Mesendoderm (in vitro differentiated cells): ENCODE measurements around the gene CAV1.
A peak's percentile ranks its signal among the peaks of the same experiment; 100 is the strongest.

Experiments used
- DNase-seq: peaks from one replicate; pipeline ENCODE4 v3.0.0; 2013
- H2AK5ac ChIP-seq: 2 replicates; pipeline ENCODE4 v1.6.1; 2013; ENCODE audit warnings: low read length, inconsistent platforms
- H2BK120ac ChIP-seq: 2 replicates; pipeline ENCODE4 v1.6.1; 2013; ENCODE audit warnings: low read depth, mild to moderate bottlenecking, low read length, moderate library complexity, mixed read lengths
- H2BK15ac ChIP-seq: replicated peaks from 2 replicates; pipeline ENCODE4 v1.6.1; 2013; ENCODE audit warnings: low read depth, mild to moderate bottlenecking, moderate library complexity
- H2BK5ac ChIP-seq: 2 replicates; pipeline ENCODE4 v1.6.1; 2013; ENCODE audit warnings: low read length, inconsistent platforms
- H3K18ac ChIP-seq: 2 replicates; pipeline ENCODE4 v1.6.1; 2013; ENCODE audit warnings: mild to moderate bottlenecking, low read length, mixed read lengths
- H3K23ac ChIP-seq: one replicate; pipeline ENCODE4 v1.6.1; 2013; ENCODE audit warnings: low read length
- H3K27ac ChIP-seq: 2 replicates; pipeline ENCODE4 v1.5.1; 2013; ENCODE audit warnings: low read depth, mild to moderate bottlenecking, inconsistent platforms, low read length, moderate library complexity
- H3K27me3 ChIP-seq: 2 replicates; pipeline ENCODE4 v1.6.1; 2013; ENCODE audit warnings: low read length, control low read depth, mild to moderate bottlenecking, inconsistent platforms; ENCODE audit not compliant: insufficient read depth, poor library complexity
- H3K36me3 ChIP-seq: 2 replicates; pipeline ENCODE4 v1.6.1; 2013; ENCODE audit warnings: low read length, inconsistent platforms; ENCODE audit not compliant: control insufficient read depth, insufficient read depth
- H3K4ac ChIP-seq: one replicate; pipeline ENCODE4 v1.6.1; 2013; ENCODE audit warnings: low read depth, mild to moderate bottlenecking, low read length, moderate library complexity
- H3K4me1 ChIP-seq: 2 replicates; pipeline ENCODE4 v1.6.1; 2013; ENCODE audit warnings: low read depth, low read length, inconsistent platforms; ENCODE audit not compliant: control insufficient read depth
- H3K4me2 ChIP-seq: 2 replicates; pipeline ENCODE4 v1.6.1; 2013; ENCODE audit warnings: low read length
- H3K4me3 ChIP-seq: 2 replicates; pipeline ENCODE4 v1.5.1; 2013; ENCODE audit warnings: mild to moderate bottlenecking, low read length
- H3K56ac ChIP-seq: one replicate; pipeline ENCODE4 v1.6.1; 2013; ENCODE audit warnings: low read length
- H3K79me1 ChIP-seq: 2 replicates; pipeline ENCODE4 v1.6.1; 2013; ENCODE audit warnings: low read length, inconsistent platforms
- H3K79me2 ChIP-seq: 2 replicates; pipeline ENCODE4 v1.6.1; 2013; ENCODE audit warnings: mild to moderate bottlenecking, low read length; ENCODE audit not compliant: control insufficient read depth, insufficient read depth
- H3K9ac ChIP-seq: 2 replicates; pipeline ENCODE4 v1.6.1; 2013; ENCODE audit warnings: low read length, inconsistent platforms
- H4K5ac ChIP-seq: one replicate; pipeline ENCODE4 v1.6.1; 2013; ENCODE audit warnings: low read length
- H4K8ac ChIP-seq: one replicate; pipeline ENCODE4 v1.6.1; 2013; ENCODE audit warnings: low read depth, mild to moderate bottlenecking, control low read depth, low read length, moderate library complexity
- WGBS: extraction: QIAGEN DNeasy Blood & Tissue Kit; methylation state at CpG from one replicate; pipeline ENCODE4 v1.1.7; 2013; ENCODE audit warnings: low lambda C conversion rate, missing lambda C conversion rate; ENCODE audit not compliant: insufficient coverage; ENCODE audit errors: extremely low coverage; 5-methylcytosine and 5-hydroxymethylcytosine counted together

CAV1 gene

DNA sequence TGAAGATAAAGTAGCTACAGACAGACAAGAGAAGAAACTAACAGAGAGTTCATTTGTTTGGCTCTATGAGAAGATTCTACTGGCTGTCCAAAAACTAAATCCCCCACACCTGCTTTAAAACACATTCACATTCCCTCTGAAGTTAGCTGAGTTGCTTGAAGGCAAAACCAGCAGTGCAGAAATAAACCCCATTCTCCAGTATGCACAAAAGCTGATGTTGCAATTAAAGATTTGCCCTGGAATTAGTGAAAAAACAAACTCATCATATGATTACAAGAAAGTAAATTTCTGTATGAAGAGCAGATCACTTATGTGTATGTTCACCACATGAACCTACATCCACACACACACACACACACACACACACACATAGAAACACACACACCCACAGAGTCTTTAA lies 9.3 kb upstream of the CAV1 start:
- Histone ChIP-seq H2BK120ac (no peak overlapping the region), H4K5ac (no peak overlapping the region)

DNA sequence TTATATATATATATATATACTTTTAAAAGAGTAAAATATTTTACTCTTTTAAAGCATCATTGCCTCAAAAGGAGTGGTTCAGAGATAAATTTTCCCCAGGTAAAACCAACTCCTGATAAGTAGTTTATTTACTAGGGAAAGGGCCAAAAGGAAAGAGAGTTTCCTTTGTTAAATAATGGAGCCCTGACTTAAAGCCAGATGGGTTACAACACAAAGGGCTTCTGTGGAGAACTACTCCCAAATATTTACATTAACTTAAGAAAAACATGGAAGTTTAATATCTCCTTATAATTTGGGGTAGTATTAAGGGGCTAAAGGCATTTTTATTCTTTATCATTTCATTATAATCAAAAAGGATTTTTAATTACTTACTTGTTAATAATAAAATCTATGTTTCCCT lies 8.5 kb upstream of the CAV1 start:
- H2BK120ac ChIP-seq: no peak overlapping the region
- no peak overlapping the region for H4K5ac ChIP-seq
- H3K36me3 ChIP-seq: no peaks in the 10 kb centered on the region

More for the DNA sequence above, 9.3 kb upstream of the CAV1 start:
- DNase-seq: no peak
- Histone ChIP-seq H2BK5ac (no peak overlapping the region), H3K27me3 (no peaks in the 10 kb centered on the region), H3K4ac (no peak overlapping the region), H3K4me1 (no peaks in the 10 kb centered on the region), H3K79me2 (no peaks in the 10 kb centered on the region), H3K9ac (no peak overlapping the region), H3K56ac (no peak overlapping the region), H2AK5ac (no peak overlapping the region), H3K79me1 (no peaks in the 10 kb centered on the region), H3K4me2 (no peak overlapping the region), H3K36me3 (no peaks in the 10 kb centered on the region), H2BK15ac (no peak overlapping the region), H3K27ac (no peak overlapping the region), H3K23ac (no peak overlapping the region), H4K8ac (no peak overlapping the region), H3K4me3 (no peak overlapping the region), H3K18ac (no peak overlapping the region)

DNA sequence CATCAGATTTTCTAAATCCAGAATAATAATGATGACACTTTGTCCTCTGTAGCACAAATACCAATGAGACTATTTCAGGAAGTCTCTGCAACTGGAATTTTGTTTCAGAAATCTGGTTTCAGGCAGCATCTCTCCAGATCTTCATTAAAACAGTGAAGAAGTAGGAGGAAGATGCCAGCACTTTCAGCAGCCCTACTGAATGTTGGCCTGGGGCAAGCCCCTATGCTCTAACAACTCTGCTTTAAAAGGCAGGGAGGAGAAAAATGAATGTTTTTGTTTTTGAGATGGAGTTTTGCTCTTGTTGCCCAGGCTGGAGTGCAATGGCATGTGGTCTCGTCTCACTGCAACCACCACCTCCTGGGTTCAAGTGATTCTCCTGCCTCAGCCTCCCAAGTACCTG lies 7.2 kb upstream of the CAV1 start:
- Histone ChIP-seq H3K4me2 (no peak overlapping the region), H3K79me1 (no peaks in the 10 kb centered on the region), H3K4ac (no peak overlapping the region), H3K23ac (no peak overlapping the region), H3K27ac (no peak overlapping the region), H3K56ac (no peak overlapping the region), H4K5ac (no peak overlapping the region), H4K8ac (no peak overlapping the region), H3K4me1 (no peaks in the 10 kb centered on the region), H3K27me3 (no peaks in the 10 kb centered on the region), H3K79me2 (no peaks in the 10 kb centered on the region), H2BK15ac (no peak overlapping the region), H2AK5ac (no peak overlapping the region), H3K36me3 (no peaks in the 10 kb centered on the region), H3K9ac (no peak overlapping the region), H3K18ac (no peak overlapping the region), H2BK5ac (no peak overlapping the region), H2BK120ac (no peak overlapping the region), H3K4me3 (no peak overlapping the region)
- no CpG with 5 or more reads among the region's 1 CpG for WGBS
- DNase-seq: no peak

More for the DNA sequence above, 8.5 kb upstream of the CAV1 start:
- Histone ChIP-seq H3K79me1 (no peaks in the 10 kb centered on the region), H3K23ac (no peak overlapping the region), H3K4ac (no peak overlapping the region), H3K9ac (no peak overlapping the region), H3K18ac (no peak overlapping the region), H2BK15ac (no peak overlapping the region), H2AK5ac (no peak overlapping the region), H4K8ac (no peak overlapping the region), H3K4me1 (no peaks in the 10 kb centered on the region), H3K56ac (no peak overlapping the region), H2BK5ac (no peak overlapping the region), H3K4me2 (no peak overlapping the region), H3K79me2 (no peaks in the 10 kb centered on the region), H3K4me3 (no peak overlapping the region), H3K27ac (no peak overlapping the region), H3K27me3 (no peaks in the 10 kb centered on the region)
- DNase-seq: no peak

DNA sequence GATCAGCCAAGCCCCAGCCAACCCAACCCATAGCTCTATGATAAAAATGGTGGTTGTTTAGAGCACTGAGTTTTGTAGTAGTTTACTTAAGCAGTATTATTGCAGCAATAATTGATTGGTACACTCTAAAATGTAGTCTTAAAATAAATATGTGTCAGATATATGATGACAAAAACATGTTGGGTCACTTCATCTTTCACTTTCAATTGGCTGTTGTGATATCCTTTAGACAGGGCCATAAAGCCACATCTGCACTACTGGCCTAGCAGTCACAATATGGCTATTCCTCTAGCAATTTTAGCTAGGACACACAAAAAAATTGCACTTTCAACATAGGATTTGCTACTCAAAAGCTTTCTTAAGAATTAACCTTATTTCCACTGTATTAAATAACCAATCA lies 5.9 kb upstream of the CAV1 start:
- H3K18ac ChIP-seq: no peak overlapping the region
- no peak overlapping the region for H3K23ac ChIP-seq
- H3K4me1 ChIP-seq: no peaks in the 10 kb centered on the region
- no peak overlapping the region for H4K8ac ChIP-seq
- no peak overlapping the region for H3K4me3 ChIP-seq
- no peak overlapping the region for H3K27ac ChIP-seq
- H3K4me2 ChIP-seq: no peak overlapping the region
- no peak overlapping the region for H3K4ac ChIP-seq
- no peak overlapping the region for H4K5ac ChIP-seq
- no peaks in the 10 kb centered on the region for H3K36me3 ChIP-seq
- no peak overlapping the region for H2AK5ac ChIP-seq
- no peaks in the 10 kb centered on the region for H3K79me2 ChIP-seq
- no peaks in the 10 kb centered on the region for H3K27me3 ChIP-seq
- DNase-seq: no peak
- no peak overlapping the region for H2BK5ac ChIP-seq
- no peaks in the 10 kb centered on the region for H3K79me1 ChIP-seq
- no peak overlapping the region for H3K56ac ChIP-seq
- no peak overlapping the region for H3K9ac ChIP-seq
- H2BK15ac ChIP-seq: no peak overlapping the region
- no peak overlapping the region for H2BK120ac ChIP-seq

DNA sequence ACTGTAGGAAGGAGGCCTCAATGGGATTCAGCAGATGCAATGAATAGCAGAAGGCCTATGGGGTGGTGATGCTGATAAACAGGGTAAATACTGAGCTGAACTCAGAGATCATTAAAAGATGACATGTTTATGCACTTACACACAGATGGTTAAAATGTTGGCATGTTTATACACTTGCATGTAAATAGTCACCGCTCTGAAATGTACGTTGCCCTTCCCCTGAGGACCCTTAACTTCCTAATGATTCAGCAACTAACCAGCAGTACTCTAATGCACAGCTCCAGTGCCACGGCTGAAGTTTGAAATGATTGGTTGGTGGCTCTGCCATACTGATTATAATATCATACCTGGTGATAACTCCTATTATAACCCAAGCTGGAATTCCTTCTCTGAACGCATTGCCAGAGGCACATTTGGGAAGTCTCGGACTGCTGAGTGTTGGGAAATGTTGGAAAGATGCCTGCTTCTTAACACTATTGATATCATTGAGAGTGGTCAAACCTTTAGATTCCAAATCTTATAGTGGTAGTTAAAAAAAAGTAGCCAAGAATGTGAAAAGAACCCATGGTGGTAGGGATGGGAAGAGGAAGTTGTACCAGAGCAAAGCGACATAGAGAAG lies 3.7 kb upstream of the CAV1 start:
- WGBS: no CpG with 5 or more reads among the region's 6 CpGs
- H3K36me3 ChIP-seq: no peaks in the 10 kb centered on the region
- H3K79me2 ChIP-seq: no peaks in the 10 kb centered on the region

DNA sequence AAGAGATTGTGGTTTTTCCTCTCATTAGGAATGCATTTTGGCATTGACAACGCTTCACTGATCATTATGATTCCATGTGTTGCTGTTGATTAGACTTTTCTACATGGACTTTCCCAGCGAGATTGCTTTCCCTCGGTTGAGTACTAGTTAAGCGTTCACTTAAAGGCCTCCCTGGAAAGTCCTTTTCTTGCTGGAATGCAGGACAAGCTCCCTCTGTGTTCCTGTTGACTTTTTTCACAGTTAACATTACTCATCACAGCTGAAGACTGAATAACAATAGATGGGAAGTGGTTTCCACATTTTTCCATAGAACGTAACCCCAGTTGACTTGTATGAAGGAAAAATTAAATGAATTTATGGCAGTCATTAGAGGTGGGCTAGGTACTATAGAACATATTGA lies 2.6 kb upstream of the CAV1 start:
- no peak overlapping the region for H3K18ac ChIP-seq
- no peak overlapping the region for H2BK15ac ChIP-seq
- no peak overlapping the region for H3K4ac ChIP-seq
- H2BK120ac ChIP-seq: no peak overlapping the region
- H3K27ac ChIP-seq: no peak overlapping the region
- H4K5ac ChIP-seq: no peak overlapping the region
- H3K36me3 ChIP-seq: no peaks in the 10 kb centered on the region
- no peak overlapping the region for H2AK5ac ChIP-seq
- H3K4me3 ChIP-seq: no peak overlapping the region
- no peak overlapping the region for H3K4me2 ChIP-seq
- H3K23ac ChIP-seq: no peak overlapping the region
- no peak overlapping the region for H3K56ac ChIP-seq
- no peak overlapping the region for H2BK5ac ChIP-seq
- no CpG with 5 or more reads among the region's 5 CpGs for WGBS
- no peak overlapping the region for H3K9ac ChIP-seq
- H4K8ac ChIP-seq: no peak overlapping the region
- peak; percentile 90 for DNase-seq
- H3K79me1 ChIP-seq: no peaks in the 10 kb centered on the region
- no peaks in the 10 kb centered on the region for H3K79me2 ChIP-seq
- H3K4me1 ChIP-seq: no peaks in the 10 kb centered on the region
- H3K27me3 ChIP-seq: no peaks in the 10 kb centered on the region

More for the DNA sequence above, 3.7 kb upstream of the CAV1 start:
- no peak overlapping the region for H3K4me2 ChIP-seq
- no peak overlapping the region for H4K5ac ChIP-seq
- H2BK5ac ChIP-seq: no peak overlapping the region
- H3K79me1 ChIP-seq: no peaks in the 10 kb centered on the region
- H3K27ac ChIP-seq: no peak overlapping the region
- H3K56ac ChIP-seq: no peak overlapping the region
- no peak overlapping the region for H2AK5ac ChIP-seq
- no peak overlapping the region for H2BK120ac ChIP-seq
- H3K23ac ChIP-seq: no peak overlapping the region
- H2BK15ac ChIP-seq: no peak overlapping the region
- no peak overlapping the region for H3K9ac ChIP-seq
- H3K4me3 ChIP-seq: no peak overlapping the region
- H4K8ac ChIP-seq: no peak overlapping the region
- no peaks in the 10 kb centered on the region for H3K4me1 ChIP-seq
- no peaks in the 10 kb centered on the region for H3K27me3 ChIP-seq
- peak overlapping the region; percentile 55 for H3K18ac ChIP-seq
- DNase-seq: no peak
- H3K4ac ChIP-seq: no peak overlapping the region
